ENCODE measurements around the gene CHRNA5.
"Not testable (repeated sequence)": the region's sequence is repeated elsewhere in the genome, so short reads cannot be mapped to it uniquely, and the experiment has no call there.

CHRNA5 gene

GRCh38 chr15:78565097-78565950 lies at the start of gene CHRNA5:
Gene CHRNA5 (plus strand): TSS chr15:78565520. CDS start chr15:78565720, 200 bp downstream.
- peak; percentile 34 for DNase-seq (ENCODE audit: low read depth, low spot score)

- DNase-seq (ENCODE audit: low read depth, low spot score): not testable (repeated sequence)
Measured at GRCh38 chr15:78520035-78520434, 45.3 kb upstream of the CHRNA5 start.

- DNase-seq (ENCODE audit: low read depth, low spot score): no peak
Measured at GRCh38 chr15:78524230-78524629, 41.1 kb upstream of the CHRNA5 start.

- no peak for DNase-seq (ENCODE audit: low read depth, low spot score)
Measured at GRCh38 chr15:78527325-78527724, 38.0 kb upstream of the CHRNA5 start.

- no peak for DNase-seq (ENCODE audit: low read depth, low spot score)
Measured at GRCh38 chr15:78533331-78533730, 32.0 kb upstream of the CHRNA5 start.

DNA sequence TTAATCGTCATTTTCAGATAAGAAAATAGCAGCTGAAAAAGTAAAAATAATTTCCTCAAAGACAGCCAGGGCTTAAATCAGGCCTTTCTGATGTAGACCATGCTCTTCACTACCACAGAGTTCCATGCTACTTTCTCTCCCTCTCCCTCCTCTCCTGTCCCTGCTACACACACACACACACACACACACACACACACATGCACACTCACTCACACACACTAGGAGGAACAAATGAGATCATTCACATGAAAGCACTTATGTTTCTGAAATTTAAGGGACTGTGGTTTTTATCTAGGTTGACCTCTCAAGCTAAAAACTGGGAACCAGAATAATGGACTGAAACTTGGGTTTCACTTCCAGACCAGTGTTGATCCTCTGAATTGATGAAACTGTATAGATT lies 29.2 kb upstream of the CHRNA5 start:
- no peak for DNase-seq (ENCODE audit: low read depth, low spot score)

DNA sequence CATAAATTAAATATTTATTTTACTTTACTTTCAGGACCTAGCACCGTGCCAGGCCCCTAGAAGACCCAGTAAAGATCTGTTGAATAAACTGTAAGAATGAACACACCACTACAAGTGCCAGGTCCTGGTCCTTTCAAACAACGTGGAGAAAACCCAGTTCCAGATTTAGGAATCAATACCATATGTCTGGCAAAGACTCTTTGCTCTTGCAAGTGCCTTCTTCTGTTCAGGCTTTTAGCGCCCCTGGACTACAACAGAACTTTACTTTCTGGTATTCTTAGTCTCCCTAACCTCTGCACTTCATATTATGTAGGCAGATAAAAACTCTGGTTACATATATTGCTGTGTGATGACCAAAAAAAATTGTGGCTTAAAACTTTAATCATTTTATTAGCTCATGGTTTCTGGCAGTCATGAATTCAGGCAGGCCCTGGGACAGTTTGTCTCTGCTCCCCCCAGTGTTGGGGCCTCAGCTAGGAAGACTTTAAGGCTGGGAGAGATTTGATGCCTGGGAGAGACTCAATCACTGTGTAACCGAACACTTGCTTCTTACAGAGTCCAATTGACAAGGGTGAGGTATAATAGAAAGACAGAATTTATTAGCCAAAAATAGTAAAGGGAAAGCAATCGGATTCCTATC lies 27.9 kb upstream of the CHRNA5 start:
- no peak for DNase-seq (ENCODE audit: low read depth, low spot score)

DNA sequence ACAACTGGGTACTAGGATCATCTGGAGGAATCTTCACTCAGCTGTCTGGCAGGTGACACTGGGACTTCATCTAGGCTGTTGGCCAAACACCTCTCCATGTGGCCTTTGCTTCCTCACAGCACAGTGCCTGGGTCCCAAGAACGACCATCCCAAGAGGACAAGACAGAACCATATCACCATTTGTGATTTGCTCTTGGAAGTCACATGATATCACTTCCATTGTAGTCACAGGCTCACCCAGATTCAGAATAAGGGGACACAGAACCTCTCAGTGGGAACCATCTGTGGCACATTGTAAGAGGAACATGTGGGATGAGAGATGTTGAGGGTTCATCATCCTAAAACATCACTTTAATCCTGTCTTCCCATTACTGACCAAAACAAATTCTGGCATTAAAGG lies 27.0 kb upstream of the CHRNA5 start:
- no peak for DNase-seq (ENCODE audit: low read depth, low spot score)

- not testable (repeated sequence) for DNase-seq (ENCODE audit: low read depth, low spot score)
Measured at GRCh38 chr15:78539464-78540140, 25.7 kb upstream of the CHRNA5 start.

DNA sequence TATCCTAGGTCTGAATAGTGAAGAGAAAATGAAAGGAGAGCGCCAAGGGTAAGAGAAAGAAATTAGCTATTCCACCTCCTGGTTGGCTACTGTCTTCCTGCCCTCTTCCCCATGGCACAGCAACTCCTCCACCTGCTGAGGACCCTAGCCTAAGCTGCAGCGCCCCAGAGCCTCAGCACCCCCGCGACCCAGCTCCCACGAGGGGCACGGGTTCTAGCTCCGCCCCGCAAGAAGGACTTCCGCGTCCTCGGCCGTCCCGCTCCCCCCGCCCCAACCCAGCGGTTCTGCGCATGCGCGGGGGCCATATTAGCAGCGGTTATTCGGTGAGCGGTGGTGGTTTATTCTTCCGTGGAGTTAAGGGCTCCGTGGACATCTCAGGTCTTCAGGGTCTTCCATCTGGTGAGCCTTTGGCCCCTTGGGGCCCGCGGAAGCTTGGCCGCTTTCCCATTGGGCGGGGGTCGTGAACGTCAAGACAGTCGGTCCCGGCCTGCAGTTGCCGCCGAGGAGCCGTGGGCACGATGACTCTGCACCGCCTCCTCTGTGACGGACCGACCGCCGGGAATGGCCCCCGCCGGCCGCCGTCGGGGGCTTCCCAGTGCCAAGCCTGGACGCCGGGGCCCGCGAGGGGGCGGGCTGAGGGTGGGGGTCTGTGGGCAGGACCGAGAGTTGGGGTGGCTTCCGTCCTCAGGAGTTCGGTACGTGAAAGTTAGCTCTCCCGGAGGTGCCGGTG lies 25.0 kb upstream of the CHRNA5 start, which contains the start of gene PSMA4:
TSS of gene PSMA4 (plus strand) at position 304 of the 730 bp plus-strand sequence. CDS start 1,484 bp downstream, outside the sequence.
- peak; percentile 84 for DNase-seq (ENCODE audit: low read depth, low spot score)

GRCh38 chr15:78540871-78541743 lies 24.2 kb upstream of the CHRNA5 start:
- no peak for DNase-seq (ENCODE audit: low read depth, low spot score)

DNA sequence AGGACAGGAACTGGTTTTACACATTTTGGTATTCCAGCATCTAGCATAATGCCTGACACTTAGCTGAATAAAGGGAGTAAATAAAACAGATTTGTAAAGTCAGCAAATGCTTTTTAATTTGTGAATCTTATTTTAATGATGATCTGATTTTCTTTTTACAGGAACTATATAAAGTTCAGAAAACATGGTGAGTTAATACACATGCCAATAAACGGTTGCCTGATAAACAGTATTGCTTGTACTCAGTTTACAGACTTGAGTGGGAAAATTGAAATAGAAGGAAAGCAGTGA lies 23.6 kb upstream of the CHRNA5 start:
- no peak for DNase-seq (ENCODE audit: low read depth, low spot score)

GRCh38 chr15:78542647-78543046 lies 22.7 kb upstream of the CHRNA5 start:
- DNase-seq (ENCODE audit: low read depth, low spot score): no peak

DNA sequence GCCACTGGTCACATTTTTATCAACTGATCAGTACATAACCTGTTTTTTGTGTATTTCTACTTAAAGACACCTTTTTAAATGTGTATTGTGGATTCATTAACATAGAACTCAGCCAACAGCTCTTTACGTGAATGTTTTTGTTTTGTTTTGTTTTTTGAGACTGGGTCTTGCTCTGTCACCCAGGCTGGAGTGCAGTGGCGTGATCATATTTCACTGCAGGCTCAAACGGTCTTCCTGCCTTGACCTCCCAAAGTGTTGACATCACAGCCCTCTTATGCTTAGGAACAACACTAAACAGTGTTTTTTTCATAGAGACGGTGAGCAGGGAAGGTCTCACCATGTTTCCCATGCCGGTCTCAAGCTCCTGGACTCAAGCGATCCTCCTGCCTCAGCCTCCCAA lies 15.1 kb upstream of the CHRNA5 start:
- no peak for DNase-seq (ENCODE audit: low read depth, low spot score)

- no peak for DNase-seq (ENCODE audit: low read depth, low spot score)
Measured at GRCh38 chr15:78550815-78551214, 14.5 kb upstream of the CHRNA5 start.

DNA sequence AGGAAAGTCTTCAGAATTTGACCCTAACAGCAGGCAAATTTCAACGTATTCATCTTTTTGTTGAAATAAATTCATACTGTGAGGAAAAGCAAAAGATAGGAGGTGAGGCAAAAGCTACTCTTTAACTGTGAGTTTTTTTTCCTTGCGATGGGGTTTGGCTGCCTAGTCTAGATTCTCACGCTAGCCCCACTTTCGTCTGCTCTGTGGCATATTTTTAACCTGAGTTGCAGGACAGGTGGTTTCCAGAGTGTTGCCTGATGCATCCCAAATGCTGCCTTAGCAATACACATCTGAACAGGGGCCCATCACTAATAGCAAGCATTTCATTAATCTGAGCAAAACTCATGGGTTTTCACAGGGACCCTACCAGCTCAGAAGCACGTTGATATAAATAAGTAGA lies 13.4 kb upstream of the CHRNA5 start:
- no peak for DNase-seq (ENCODE audit: low read depth, low spot score)

- DNase-seq (ENCODE audit: low read depth, low spot score): no peak
Measured at GRCh38 chr15:78552597-78552996, 12.7 kb upstream of the CHRNA5 start.

DNA sequence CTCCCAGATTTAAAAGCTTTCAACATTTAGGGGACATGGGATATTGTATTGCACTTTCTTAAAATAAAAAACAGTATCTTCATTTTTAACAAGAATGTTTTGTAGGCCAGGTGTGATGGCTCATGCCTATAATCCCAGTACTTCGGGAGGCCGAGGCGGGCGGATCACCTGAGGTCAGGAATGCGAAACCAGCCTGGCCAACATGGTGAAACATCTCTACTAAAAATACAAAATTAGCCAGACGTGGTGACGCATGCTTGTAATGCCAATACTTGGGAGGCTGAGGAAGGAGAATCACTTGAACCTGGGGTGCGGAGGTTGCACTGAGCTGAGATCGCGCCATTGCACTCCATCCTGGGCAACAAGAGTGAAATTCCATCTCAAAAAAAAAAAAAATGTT lies 5.1 kb upstream of the CHRNA5 start:
- DNase-seq (ENCODE audit: low read depth, low spot score): not testable (repeated sequence)

DNA sequence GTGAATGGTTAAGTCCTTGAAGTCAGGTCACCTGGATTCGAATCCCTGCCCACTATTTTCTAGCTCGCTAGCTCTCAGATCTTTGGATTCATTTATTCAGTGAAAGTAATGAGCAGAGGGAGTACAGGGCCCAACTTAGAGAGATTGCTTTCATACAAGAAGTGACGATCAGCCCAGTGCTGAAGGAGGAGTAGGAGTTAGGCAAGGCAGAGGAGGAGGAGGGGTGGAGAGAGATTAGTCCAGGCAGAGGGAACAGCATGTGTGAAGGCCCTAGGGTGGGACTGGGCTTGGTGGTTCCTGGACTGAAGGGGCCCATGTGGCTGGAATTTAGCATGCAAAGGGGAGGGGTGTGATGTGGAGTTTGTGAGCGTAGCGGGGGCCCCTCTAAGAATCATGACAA lies 3.8 kb upstream of the CHRNA5 start:
- no peak for DNase-seq (ENCODE audit: low read depth, low spot score)

DNA sequence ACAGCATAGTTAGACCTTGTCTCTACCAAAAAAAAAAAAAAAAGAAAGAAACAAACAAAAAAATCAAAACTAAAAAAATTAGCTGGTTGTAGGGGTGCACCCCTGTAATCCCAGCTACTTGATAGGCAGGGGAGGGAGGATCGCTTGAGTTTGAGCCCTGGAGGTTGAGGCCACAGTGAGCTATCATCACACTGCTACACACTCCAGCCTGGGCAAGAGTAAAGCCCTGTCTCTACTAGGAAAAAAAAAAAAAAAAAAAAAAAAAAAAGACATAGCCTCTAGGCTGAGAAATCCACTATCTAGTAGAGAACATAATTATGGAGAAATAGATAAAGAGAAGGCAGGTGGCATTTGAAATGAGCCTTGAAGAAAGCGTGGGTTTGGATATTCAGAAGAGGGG lies 2.2 kb upstream of the CHRNA5 start:
- DNase-seq (ENCODE audit: low read depth, low spot score): no peak

GRCh38 chr15:78564743-78565096 lies 600 bp upstream of the CHRNA5 start:
- DNase-seq (ENCODE audit: low read depth, low spot score): no peak
